Hepatocyte (in vitro differentiated cells): Measurements from ENCODE around the gene AHNAK. TPM values are rescaled to one million over a fixed set of nuclear protein-coding genes. Genes with fewer than 3 reads are reported as not detected.

Experiments
- DNase-seq: peaks from one replicate; pipeline ENCODE4 v3.0.0-alpha.2; 2016; ENCODE audit warnings: low spot score
- H2AFZ ChIP-seq: fragments of 200-600 bp; sonication (generic); 2 replicates; pipeline ENCODE4 v1.6.0; 2016; ENCODE audit warnings: antibody characterized with exemption, mild to moderate bottlenecking
- H3K27ac ChIP-seq: fragments of 200-600 bp; sonication (generic); 2 replicates; pipeline ENCODE4 v1.5.1; 2016; ENCODE audit warnings: mild to moderate bottlenecking
- H3K27me3 ChIP-seq: fragments of 200-600 bp; sonication (generic); 2 replicates; pipeline ENCODE4 v1.6.1; 2016
- H3K36me3 ChIP-seq: fragments of 200-600 bp; sonication (generic); replicated peaks from 2 replicates; pipeline ENCODE4 v1.5.1; 2016; ENCODE audit warnings: low read depth; ENCODE audit not compliant: insufficient read depth
- H3K4me1 ChIP-seq: fragments of 200-600 bp; sonication (generic); 2 replicates; pipeline ENCODE4 v1.5.1; 2016; ENCODE audit warnings: mild to moderate bottlenecking, moderate library complexity; ENCODE audit not compliant: insufficient read depth
- H3K4me2 ChIP-seq: fragments of 200-600 bp; sonication (generic); 2 replicates; pipeline ENCODE4 v1.6.0; 2016
- H3K4me3 ChIP-seq: fragments of 200-600 bp; sonication (generic); 2 replicates; pipeline ENCODE4 v1.5.1; 2016; ENCODE audit warnings: mild to moderate bottlenecking
- H3K79me2 ChIP-seq: fragments of 200-600 bp; sonication (generic); 2 replicates; pipeline ENCODE4 v1.6.0; 2017; ENCODE audit warnings: mild to moderate bottlenecking
- H3K9me2 ChIP-seq: fragments of 200-600 bp; sonication (generic); replicated peaks from 2 replicates; pipeline ENCODE4 v1.6.0; 2017; ENCODE audit warnings: mild to moderate bottlenecking; ENCODE audit not compliant: insufficient read depth
- H3K9me3 ChIP-seq: fragments of 200-600 bp; sonication (generic); 2 replicates; pipeline ENCODE4 v1.5.1; 2016; ENCODE audit warnings: low read depth, mild to moderate bottlenecking
- H4K20me1 ChIP-seq: fragments of 200-600 bp; sonication (generic); 2 replicates; pipeline ENCODE4 v1.6.0; 2016; ENCODE audit warnings: mild to moderate bottlenecking; ENCODE audit not compliant: insufficient read depth, poor library complexity, severe bottlenecking
- EZH2 ChIP-seq: fragments of 200-600 bp; sonication (generic); IDR thresholded peaks from 2 replicates; pipeline ENCODE4 v1.6.1; 2016; ENCODE audit warnings: antibody characterized with exemption, mild to moderate bottlenecking, borderline replicate concordance
- EZH2phosphoT487 ChIP-seq: fragments of 200-600 bp; sonication (generic); IDR thresholded peaks from one replicate; pipeline ENCODE4 v1.6.1; 2018; ENCODE audit warnings: antibody characterized with exemption, mild to moderate bottlenecking, low read depth, moderate library complexity; ENCODE audit not compliant: unreplicated experiment, severe bottlenecking
- WGBS: methylation state at CpG from one replicate; pipeline ENCODE4 v1.1.6; 2016; ENCODE audit warnings: low lambda C conversion rate; ENCODE audit errors: missing lambda C conversion rate; 5-methylcytosine and 5-hydroxymethylcytosine counted together
- polyA plus RNA-seq: library from polyadenylated mRNA; unstranded; fragments of >200 nt; fragmentation: Nextera tagmentation; extraction: Ambion mirVana; gene quantifications from 2 replicates; pipeline ENCODE4 v1.2.1, GENCODE V29; 2016
- total RNA-seq: library from RNA; depleted of rRNA; stranded (reverse); fragments of >200 nt; gene quantifications from 2 replicates; pipeline ENCODE4 v1.2.3, GENCODE V29; 2014
- TF ChIP-seq, protein P1 (sequence below): fragments of 200-600 bp; sonication (generic); IDR thresholded peaks from 2 replicates; pipeline ENCODE4 v1.5.1; 2016; ENCODE audit warnings: antibody characterized with exemption, mild to moderate bottlenecking; ENCODE audit not compliant: poor library complexity

Gene AHNAK
- total and polyA plus RNA-seq, 2 experiments from 2014 or later, result 47.6 to 237 TPM

DNA sequence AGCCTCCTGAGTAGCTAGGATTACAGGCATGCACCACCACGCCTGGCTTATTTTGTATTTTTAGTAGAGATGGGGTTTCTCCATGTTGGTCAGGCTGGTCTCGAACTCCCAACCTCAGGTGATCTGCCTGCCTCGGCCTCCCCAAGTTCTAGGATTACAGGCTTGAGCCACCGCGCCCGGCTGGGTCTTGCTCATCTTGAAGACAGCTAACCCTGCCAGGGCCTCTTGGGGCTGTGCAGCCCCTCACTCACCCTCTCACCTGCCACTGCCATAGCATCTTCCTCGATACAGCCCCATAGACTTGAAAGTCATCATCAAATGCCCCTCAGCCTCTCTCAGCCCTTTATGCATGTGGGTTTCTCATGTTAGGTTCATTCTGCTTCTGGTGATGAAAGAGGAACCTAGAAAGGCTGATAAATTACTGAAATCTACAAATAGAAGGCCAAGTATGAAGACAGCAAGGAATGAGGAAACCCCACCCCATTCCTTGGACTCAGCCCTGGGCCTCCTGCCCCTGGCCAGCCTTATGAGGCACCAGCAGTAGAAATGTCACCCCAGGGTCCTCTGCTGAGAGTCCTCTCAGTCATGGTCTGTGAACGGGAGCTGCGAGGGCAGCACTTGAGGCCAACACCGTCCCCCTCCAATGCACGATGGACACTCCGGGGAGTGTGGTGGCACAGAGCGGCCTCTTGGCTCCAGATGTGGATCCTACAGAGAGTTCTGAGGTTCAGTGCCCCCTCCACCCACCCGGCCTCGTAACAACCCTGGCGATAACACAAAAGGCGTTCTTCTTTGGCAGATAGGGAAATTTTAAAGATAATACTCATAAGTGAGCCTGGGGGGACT is 103.0 kb downstream of the AHNAK start:
- no peak for DNase-seq
- peak overlapping the region; percentile 80 for H3K27ac ChIP-seq
- no peaks in the 10 kb centered on the region for H3K27me3 ChIP-seq
- peaks cover 38% of the 10 kb centered on the region for H3K4me1 ChIP-seq
- WGBS, result 95% methylated on average over 16 of the region's 17 CpGs
- no peaks in the 10 kb centered on the region for H3K79me2 ChIP-seq
- H3K4me2 ChIP-seq, result peak overlapping the region; percentile 22
- no peaks in the 10 kb centered on the region for H4K20me1 ChIP-seq
- no peaks in the 10 kb centered on the region for H3K9me2 ChIP-seq
- no peak overlapping the region for H2AFZ ChIP-seq
- no peaks in the 10 kb centered on the region for H3K9me3 ChIP-seq
- no peaks in the 10 kb centered on the region for H3K36me3 ChIP-seq
- TF ChIP-seq, protein P1, sequence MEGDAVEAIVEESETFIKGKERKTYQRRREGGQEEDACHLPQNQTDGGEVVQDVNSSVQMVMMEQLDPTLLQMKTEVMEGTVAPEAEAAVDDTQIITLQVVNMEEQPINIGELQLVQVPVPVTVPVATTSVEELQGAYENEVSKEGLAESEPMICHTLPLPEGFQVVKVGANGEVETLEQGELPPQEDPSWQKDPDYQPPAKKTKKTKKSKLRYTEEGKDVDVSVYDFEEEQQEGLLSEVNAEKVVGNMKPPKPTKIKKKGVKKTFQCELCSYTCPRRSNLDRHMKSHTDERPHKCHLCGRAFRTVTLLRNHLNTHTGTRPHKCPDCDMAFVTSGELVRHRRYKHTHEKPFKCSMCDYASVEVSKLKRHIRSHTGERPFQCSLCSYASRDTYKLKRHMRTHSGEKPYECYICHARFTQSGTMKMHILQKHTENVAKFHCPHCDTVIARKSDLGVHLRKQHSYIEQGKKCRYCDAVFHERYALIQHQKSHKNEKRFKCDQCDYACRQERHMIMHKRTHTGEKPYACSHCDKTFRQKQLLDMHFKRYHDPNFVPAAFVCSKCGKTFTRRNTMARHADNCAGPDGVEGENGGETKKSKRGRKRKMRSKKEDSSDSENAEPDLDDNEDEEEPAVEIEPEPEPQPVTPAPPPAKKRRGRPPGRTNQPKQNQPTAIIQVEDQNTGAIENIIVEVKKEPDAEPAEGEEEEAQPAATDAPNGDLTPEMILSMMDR, result no peak
- TF ChIP-seq EZH2phosphoT487, result no peak
- TF ChIP-seq EZH2, result no peak
- H3K4me3 ChIP-seq, result no peak overlapping the region

DNA sequence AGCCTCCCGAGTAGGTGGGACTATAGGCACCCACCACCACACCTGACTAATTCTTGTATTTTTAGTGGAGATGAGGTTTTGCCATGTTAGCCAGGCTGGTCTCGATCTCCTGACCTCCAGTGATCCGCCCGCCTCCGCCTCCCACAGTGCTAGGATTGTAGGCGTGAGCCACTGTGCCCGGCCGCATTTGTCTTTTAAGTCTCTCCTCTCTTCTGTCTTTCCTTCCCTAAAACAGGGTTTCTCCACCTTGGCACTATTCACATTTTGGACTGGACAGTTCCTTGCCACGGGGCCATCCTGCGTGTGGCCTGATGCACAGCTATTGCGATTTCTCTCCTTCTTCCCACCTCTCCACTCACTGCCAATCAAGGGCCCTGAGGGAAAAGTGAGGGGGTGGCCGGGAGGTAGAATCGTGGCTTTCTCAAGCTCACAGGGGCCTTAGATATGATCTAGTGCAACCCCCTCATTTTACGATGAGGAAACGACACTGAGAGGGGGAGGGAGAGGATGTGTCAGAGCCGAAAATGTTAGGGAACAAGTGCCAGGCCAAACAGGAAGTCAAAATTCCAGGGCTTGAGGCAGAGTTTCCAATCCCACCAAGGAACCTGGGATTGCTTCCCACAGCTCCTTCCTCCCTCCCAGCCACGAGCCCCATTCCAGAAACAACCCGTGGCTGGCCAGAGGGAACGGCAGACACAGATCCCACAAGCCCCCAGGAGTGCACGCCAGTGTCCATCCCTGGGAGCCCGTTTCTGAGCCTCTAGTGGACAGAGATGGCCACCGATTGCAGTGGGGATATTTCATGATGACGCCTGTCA is 106.6 kb downstream of the AHNAK start:
- 57% methylated on average over 23 of the region's 23 CpGs for WGBS
- H3K9me2 ChIP-seq, result no peaks in the 10 kb centered on the region
- no peaks in the 10 kb centered on the region for H4K20me1 ChIP-seq
- DNase-seq, result no peak
- H3K4me2 ChIP-seq, result no peak overlapping the region
- H2AFZ ChIP-seq, result no peak overlapping the region
- TF ChIP-seq EZH2 (no peak), EZH2phosphoT487 (no peak)
- TF ChIP-seq, protein P1, result no peak
- no peaks in the 10 kb centered on the region for H3K36me3 ChIP-seq
- H3K4me1 ChIP-seq, result peaks cover 26% of the 10 kb centered on the region
- H3K27ac ChIP-seq, result peak overlapping the region; percentile 46
- no peaks in the 10 kb centered on the region for H3K9me3 ChIP-seq
- no peaks in the 10 kb centered on the region for H3K79me2 ChIP-seq
- no peaks in the 10 kb centered on the region for H3K27me3 ChIP-seq
- H3K4me3 ChIP-seq, result no peak overlapping the region

DNA sequence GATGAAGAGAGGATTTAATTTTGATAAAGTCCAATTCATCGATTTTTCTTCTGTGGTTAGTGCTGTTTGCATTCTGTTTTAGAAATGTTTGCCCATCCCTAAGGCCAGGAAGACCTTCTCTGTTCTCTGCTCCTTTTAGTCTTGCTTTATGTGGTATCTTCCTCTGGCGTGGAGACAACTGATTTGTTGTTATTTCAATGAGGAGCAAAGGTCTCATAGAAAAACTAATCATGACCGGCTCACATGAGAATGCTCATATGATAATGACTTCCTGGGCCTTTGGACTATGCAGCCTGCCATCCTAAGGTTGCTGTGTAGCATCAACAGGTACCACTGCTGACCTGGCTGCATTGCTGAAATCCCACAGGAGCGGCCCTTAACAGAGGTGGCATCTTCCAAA is 108.0 kb downstream of the AHNAK start:
- Histone ChIP-seq H3K9me2 (no peaks in the 10 kb centered on the region), H3K4me3 (no peak overlapping the region), H3K36me3 (no peaks in the 10 kb centered on the region), H3K4me1 (peaks cover 15% of the 10 kb centered on the region), H3K4me2 (no peak overlapping the region), H3K27ac (peak overlapping the region; percentile 29), H2AFZ (no peak overlapping the region), H3K27me3 (no peaks in the 10 kb centered on the region), H4K20me1 (no peaks in the 10 kb centered on the region), H3K9me3 (no peaks in the 10 kb centered on the region), H3K79me2 (no peaks in the 10 kb centered on the region)
- no peak for DNase-seq
- 68% methylated on average over 4 of the region's 4 CpGs for WGBS
- TF ChIP-seq EZH2 (no peak), EZH2phosphoT487 (no peak)
- TF ChIP-seq, protein P1, result no peak
